ENCODE measurements around the gene DAPK1.

DAPK1 gene

GRCh38 chr9:87710443-87710842 lies 212.8 kb downstream of the DAPK1 start:
- TF ChIP-seq CTCF (IDR thresholded peaks at IDR 0.05): no peak

GRCh38 chr9:87711857-87712800 lies 214.5 kb downstream of the DAPK1 start:
- no peak for TF ChIP-seq CTCF (IDR thresholded peaks at IDR 0.05)

GRCh38 chr9:87712801-87713277 lies 215.2 kb downstream of the DAPK1 start:
- no peak for TF ChIP-seq CTCF (IDR thresholded peaks at IDR 0.05)

- TF ChIP-seq CTCF (IDR thresholded peaks at IDR 0.05): no peak
Observed at GRCh38 chr9:87713278-87713987, 215.8 kb downstream of the DAPK1 start.

GRCh38 chr9:87713988-87714330 lies 216.3 kb downstream of the DAPK1 start:
- TF ChIP-seq CTCF (IDR thresholded peaks at IDR 0.05): no peak

- no peak for TF ChIP-seq CTCF (IDR thresholded peaks at IDR 0.05)
Observed at GRCh38 chr9:87714819-87715218, 217.2 kb downstream of the DAPK1 start.

- TF ChIP-seq CTCF (IDR thresholded peaks at IDR 0.05): no peak
Observed at GRCh38 chr9:87716141-87716540, 218.5 kb downstream of the DAPK1 start.

All from LNCAP (cell line).